ENCODE measurements around the gene NTHL1.

The NTHL1 gene

DNA sequence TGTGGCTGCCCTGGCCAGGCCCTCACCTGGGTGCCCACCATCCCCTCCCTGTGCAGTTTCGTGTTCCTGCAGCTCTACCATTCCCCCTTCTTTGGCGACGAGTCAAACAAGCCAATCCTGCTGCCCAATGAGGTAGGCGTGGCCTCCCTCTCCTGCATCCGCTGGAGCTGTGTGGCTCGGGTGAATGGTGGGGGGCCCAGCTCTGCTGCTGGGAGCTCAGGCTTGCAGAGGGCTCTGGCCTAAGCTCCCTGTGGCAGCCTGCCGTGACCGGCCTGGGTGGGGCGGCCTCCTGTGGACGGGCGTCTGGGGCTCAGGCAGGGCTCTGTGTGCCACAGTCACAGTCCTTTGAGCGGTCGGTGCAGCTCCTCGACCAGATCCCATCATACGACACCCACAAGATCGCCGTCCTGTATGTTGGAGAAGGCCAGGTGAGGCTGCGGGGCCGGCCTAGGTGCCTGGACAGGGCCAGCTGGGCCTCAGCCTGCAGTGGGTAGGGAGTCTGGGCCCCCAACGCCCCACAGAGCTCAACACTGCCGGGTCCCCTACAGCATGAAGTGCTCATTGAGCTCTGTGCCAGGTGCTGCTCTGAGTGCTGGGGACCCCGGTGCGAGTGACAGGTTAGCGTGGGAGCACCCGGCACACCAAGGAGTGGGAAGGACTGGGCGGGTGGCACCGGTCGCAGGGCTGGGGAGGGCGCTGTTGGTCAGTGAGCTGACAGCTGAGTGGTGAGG, 37.4 kb upstream of the NTHL1 start:
- no peak for FAIRE-seq

DNA sequence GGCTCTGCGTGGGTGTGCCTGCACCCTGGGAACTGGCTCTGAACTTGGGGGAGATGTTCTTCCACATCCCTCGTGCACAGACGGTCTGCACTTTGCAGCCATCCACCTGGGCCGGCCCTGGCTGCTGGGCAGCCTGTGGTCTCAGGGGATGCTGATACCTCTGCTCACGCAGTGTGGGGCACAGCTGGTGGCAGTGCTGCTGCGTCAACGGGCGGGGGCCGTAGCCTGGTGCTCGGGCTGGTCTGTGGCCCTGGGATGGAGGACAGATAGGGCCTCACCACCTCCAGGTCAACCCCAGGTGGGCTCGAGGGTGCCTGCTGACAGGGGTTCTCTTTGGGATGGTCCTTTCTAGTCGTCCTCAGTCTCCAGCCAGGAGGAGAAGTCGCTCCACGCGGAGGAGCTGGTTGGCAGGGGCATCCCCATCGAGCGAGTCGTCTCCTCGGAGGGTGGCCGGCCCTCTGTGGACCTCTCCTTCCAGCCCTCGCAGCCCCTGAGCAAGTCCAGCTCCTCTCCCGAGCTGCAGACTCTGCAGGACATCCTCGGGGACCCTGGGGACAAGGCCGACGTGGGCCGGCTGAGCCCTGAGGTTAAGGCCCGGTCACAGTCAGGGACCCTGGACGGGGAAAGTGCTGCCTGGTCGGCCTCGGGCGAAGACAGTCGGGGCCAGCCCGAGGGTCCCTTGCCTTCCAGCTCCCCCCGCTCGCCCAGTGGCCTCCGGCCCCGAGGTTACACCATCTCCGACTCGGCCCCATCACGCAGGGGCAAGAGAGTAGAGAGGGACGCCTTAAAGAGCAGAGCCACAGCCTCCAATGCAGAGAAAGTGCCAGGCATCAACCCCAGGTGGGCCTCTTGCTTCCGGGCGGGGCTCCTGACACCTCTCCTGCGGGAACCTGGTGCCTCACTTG, 36.5 kb upstream of the NTHL1 start:
- FAIRE-seq = no peak

More for the DNA sequence above, 37.4 kb upstream of the NTHL1 start:
- DNase-seq (ENCODE audit: low spot score) = no peak

DNA sequence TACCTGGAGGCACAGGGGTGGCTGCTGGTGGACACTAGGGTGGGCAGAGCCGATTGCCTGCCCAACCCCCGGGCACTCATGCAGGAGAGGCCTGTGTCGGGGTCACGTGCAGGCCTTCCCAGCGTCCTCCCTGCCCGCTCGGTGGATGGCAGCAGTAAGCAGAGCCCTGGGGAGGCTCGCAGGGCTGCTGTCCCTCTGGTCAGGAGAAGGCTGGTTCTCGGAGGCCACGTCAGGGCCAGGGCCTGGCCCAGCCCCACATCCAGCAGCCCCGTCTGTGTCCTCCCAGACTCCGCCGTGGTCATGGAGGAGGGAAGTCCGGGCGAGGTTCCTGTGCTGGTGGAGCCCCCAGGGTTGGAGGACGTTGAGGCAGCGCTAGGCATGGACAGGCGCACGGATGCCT, 35.8 kb upstream of the NTHL1 start:
- FAIRE-seq = no peak
- no peak for DNase-seq (ENCODE audit: low spot score)

More for the DNA sequence above, 36.5 kb upstream of the NTHL1 start:
- DNase-seq (ENCODE audit: low spot score) = no peak

DNA sequence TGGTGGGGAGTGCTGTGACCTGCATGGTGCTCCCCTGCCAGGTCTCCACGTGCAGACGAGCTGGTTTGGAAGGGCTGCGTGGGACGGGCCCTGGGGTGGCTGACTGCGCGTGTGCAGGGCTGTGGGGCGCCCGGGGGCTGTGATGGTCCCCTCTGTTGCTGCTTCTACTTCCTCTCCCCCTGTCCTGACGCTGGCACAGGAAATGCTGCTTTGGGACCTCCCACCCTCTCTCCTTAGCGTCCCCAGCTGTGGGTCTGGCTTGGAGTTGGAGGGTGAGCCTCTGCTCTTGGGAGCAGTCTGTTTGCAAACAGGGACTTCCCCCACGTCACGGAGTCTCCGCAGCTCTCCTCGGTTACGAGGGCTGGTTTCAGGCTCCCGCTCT, 35.3 kb upstream of the NTHL1 start:
- FAIRE-seq = no peak
- DNase-seq (ENCODE audit: low spot score) = no peak

DNA sequence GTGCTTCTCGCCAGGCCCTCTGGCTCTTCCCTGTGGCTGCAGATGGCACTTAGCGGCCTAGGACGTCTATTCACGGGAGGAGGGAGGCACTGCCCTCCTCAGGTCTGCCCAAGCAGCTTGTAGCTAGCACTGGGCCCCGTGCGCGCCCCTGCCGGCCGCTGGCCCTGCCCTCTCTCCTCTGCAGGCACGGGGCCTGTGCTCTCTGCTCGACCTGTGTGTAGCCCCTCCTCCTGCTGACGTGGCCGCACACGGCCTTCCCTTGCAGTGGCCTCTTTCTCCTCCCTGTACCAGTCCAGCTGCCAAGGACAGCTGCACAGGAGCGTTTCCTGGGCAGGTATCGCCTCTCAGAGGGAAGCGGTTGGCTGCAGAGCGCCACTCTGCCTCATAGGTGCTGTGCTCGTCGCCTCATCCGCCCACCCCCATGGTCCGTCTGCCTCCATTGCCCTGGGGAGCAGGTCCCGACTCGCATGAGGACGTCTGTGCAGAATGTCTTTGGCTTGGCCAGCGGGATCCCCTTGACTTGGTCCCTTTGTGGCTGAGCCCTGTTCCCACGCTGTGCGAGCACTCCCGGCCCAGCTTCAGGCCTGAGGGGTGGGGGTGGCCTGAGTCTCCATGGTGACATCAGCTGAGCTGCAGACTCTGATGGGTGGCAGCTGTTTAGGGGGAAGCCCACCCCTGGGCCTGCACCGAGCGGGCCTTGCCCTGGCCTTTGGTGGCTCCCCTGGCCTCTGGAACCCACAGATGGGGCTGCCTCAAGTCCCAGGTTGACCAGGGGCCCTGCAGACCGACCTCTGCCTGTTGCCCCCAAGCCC, 34.7 kb upstream of the NTHL1 start:
- DNase-seq (ENCODE audit: low spot score) (no peak), FAIRE-seq (no peak)

DNA sequence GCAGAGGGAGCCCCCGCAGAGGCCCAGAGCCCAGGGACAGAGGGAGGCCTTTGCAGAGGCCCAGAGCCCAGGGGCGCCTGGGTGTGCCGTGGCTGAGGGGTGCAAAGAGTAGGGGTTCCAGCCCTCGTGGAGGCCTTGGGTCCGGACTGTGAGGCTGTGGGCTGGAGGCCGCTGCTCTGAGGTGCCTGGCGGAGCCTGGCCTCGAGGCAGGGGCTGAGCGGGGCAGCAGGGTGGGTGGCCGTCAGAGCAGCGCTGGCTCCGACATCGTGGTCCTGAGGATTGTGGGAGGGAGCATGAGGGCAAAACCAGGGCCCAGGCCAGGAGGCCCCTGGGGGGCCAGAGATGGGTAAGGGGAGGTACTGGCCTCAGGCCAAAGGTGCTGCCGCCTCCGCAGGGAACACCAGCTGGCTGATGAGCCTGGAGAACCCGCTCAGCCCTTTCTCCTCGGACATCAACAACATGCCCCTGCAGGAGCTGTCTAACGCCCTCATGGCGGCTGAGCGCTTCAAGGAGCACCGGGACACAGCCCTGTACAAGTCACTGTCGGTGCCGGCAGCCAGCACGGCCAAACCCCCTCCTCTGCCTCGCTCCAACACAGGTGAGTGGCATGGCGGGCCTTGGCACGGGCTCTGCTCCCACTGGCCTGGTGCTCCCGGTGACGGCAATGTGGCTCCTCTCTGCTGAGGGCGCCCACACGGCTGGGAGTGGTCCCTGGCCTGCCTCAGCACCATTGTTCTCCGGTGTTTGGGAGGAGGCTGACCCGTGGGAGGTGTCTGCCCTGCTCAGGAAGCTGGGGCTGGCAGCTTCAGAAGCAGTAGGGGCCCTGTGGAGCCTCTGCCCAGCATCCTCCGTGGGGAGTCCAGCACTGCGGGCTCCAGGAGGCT, 33.8 kb upstream of the NTHL1 start:
- FAIRE-seq = no peak
- no peak for DNase-seq (ENCODE audit: low spot score)

DNA sequence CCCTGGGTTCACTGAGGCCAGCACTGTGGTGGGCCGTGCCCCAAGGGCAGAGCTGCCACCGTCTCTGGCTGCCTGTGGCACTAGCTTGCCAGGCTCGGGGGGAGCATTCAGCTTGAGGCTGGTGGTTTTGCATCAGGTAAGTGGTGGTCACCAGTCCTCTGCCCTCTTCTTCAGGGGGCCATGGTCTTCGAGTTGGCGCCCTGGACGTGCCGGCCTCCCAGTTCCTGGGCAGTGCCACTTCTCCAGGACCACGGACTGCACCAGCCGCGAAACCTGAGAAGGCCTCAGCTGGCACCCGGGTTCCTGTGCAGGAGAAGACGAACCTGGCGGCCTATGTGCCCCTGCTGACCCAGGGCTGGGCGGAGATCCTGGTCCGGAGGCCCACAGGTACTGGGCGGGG, 32.4 kb upstream of the NTHL1 start:
- DNase-seq (ENCODE audit: low spot score) = no peak
- no peak for FAIRE-seq

DNA sequence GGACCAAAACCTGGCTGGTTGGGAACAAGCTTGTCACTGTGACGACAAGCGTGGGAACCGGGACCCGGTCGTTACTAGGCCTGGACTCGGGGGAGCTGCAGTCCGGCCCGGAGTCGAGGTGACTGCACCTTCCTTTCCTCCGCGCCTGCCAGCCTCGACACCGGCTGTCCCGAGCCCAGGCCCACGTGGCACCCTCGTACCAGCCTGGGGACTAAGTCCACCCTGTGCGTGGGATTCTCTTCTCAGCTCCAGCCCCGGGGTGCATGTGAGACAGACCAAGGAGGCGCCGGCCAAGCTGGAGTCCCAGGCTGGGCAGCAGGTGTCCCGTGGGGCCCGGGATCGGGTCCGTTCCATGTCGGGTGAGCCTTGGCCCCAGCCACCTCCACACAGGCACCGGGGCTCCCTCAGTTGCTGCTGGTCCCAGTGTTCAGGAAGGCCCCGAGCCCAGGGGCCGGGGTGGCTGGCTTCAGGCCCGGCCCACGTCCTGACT, 31.7 kb upstream of the NTHL1 start:
- no peak for DNase-seq (ENCODE audit: low spot score)

DNA sequence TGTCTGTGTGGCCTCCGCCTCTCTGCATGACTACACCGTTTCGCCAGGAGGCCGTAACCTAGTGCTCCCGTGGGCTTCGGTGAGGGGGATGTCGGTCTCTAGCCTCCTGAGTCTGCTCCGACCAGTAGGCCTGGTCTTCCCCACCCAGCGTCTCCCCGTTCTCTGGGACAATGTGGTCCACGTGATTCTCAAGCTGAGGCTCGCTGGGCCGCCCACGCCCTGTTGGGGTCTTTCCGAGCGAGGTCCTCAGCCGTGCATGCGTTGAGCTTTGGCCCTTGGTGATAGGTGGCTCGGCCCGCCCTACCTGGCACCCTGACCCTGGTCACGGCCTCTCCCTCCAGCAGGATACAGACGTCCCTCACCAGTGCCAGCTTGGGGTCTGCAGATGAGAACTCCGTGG, 31.1 kb upstream of the NTHL1 start:
- no peak for DNase-seq (ENCODE audit: low spot score)
- no peak for FAIRE-seq

More for the DNA sequence above, 31.7 kb upstream of the NTHL1 start:
- FAIRE-seq = no peak

DNA sequence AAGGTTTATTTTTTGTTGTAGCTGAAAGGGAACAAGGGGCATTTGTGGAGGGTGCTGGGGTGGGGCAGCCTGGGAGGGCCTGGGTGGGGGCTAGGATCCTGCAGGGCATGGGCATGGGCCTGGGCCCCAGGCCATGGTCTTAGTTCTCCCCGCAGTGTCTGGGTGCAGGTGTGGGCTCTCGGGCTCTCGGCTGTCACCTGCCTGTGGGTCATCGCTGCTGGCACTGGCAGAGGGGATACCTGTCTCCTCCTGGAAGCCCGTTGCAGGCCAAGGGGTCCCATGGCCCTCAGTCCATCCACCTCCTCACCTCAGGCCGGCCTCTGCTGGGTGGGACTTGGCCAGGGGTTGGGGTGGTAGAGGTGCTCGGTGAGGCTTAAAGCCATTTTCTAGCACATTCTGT, 30.5 kb upstream of the NTHL1 start:
- DNase-seq (ENCODE audit: low spot score) = no peak
- no peak for FAIRE-seq

DNA sequence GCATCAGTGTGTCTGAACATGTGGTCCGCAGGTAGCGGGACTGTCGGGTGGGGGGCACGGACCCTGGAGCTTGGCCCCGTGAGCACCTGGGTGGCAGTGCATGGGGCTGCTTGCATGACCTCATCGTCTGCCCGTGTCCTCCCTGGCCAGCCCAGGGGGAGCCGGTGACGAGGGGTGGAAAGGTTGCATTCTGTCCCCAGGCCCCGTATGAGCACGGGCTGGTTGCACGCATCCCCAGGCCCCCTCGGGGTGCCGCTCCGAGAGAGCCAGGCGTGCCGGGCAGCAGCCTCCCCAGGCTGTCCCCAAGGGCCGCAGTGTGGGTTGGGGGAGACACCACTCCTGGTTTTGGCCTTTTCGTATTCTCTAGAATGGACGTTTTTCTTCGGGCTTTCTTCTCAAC, 30.1 kb upstream of the NTHL1 start:
- DNase-seq (ENCODE audit: low spot score) (no peak), FAIRE-seq (no peak)

DNA sequence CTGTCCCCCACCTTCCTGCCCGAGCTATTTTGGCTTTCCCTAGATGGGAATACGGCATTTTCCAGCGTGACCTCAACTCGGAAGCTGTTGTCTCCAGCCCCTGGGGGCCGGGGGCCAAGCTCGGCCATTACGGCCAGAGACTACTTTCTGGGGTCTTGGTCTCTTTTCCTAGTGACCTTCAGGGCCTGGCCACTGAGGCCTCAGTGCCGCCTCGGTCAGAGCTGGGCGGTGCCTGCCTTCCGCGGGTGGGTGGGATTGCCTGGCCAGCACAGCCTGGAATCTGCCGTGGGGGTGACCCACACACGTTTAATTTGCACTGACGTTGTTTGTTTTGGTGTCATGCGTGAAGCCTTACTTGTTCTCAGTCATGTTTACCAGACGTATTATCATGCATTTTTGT, 29.4 kb upstream of the NTHL1 start:
- FAIRE-seq (no peak), DNase-seq (ENCODE audit: low spot score) (no peak)

DNA sequence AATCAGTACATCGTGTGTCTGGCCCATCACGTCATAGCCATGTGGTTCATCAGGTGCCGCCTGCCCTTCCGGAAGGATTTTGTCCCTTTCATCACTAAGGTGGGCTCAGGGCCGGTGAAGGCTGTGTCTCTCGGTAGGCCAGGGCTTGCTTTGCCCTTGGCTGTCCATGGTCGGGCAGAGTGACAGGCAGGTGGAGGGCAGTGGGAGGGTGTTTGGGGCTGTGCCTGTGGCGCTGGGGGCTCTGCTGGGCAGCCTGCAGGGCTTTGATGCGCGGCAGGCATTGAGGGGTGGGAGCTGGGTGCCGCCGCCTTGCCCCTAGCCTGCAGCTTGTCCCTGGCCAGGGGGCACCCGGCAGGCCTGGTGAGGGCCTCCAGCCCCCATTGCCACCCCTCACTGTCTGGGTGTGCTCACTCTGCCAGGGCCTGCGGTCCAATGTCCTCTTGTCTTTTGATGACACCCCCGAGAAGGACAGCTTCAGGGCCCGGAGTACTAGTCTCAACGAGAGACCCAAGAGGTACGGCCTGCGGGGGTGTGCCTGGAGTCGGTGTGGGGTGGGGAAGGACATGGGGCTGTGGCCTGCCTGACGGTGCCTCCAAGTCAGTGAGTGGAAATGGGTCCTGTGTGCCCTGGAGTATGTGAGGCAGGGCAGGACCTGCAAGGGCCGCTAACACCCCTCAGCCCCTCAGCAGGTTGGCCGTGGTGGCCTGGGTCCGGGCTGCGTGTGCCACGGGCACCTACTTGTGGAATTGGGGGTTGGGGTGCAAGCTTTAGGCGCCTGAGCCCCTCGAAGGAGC, 28.6 kb upstream of the NTHL1 start:
- FAIRE-seq = no peak

DNA sequence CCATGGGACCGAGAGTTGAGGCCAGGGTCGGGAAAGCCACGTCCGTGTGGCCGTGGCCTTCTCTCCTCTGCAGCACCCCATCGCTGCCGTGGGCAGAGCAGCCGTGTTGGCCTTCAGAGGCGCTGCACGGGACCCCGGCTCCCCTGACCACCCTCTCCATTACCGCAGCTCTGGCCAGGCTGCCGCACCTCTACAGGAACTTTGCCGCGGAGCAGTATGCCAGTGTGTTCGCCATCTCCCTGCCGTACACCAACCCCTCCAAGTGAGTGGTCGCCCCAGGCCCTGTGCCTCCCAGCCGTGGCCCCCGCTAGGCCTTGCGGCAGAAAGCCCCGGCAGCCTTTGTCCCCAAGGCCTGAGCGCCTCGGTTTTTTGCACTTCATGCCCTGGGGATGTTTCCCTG, 28.0 kb upstream of the NTHL1 start:
- DNase-seq (ENCODE audit: low spot score) = no peak
- no peak for FAIRE-seq

More for the DNA sequence above, 28.6 kb upstream of the NTHL1 start:
- DNase-seq (ENCODE audit: low spot score) = no peak

DNA sequence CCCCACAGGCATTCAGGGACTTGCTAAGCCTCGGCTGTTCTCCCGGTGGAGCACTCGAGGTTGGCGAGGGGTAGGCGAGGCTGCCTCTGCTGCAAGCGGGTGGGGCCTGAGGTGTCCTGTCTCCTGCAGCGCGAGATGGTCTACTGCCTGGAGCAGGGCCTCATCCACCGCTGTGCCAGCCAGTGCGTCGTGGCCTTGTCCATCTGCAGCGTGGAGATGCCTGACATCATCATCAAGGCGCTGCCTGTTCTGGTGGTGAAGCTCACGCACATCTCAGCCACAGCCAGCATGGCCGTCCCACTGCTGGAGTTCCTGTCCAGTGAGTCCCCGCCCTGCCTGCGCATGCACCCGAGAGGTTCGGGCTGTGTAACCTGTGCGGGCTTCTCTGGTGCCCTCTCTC, 26.4 kb upstream of the NTHL1 start:
- no peak for FAIRE-seq
- no peak for DNase-seq (ENCODE audit: low spot score)

DNA sequence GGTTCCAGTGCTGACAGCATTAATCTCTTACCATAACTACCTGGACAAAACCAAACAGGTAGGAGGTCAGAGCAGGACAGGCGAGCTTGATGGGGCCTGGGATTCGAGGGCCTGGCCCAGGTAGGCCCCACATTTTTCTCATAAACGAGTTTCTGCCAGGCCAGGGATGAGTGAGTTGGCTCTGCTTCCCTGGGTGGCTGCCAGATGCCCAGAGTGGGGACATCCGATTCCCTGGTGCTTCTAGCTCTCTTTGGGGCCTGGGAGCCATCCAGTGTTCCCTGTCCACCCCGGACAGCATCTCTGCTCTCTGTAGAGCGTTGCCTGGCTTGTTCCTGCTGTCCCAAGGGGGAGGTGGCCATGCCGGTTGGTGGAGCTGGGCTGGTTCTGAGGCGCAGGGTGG, 25.3 kb upstream of the NTHL1 start:
- FAIRE-seq = no peak
- DNase-seq (ENCODE audit: low spot score) = no peak

DNA sequence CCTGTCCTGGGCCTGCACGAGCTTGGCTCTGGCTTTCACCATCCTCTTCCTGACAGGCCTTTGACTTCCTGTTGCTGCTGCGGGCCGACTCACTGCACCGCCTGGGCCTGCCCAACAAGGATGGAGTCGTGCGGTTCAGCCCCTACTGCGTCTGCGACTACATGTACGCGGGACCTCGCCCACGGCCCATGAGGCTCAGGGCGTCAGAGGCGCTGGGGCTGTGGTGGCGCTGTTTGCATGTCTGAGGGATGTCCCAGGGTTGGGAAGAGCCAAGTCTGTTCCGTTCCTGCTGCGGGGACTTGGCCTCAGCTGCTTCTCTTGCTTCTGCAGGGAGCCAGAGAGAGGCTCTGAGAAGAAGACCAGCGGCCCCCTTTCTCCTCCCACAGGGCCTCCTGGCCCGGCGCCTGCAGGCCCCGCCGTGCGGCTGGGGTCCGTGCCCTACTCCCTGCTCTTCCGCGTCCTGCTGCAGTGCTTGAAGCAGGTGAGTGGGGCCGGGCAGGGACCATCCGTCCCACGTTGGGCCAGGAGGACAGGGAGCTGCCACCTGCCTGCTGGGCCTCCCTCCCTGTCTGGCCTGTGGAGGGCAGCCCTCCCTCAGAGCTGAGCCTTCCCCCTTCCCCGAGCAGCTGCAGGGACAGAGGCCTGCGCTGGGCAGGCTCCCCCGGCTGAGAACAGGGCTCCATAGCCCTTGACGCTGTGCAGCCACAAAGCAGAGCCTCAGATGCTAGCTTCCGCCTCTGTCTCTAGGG, 24.0 kb upstream of the NTHL1 start:
- DNase-seq (ENCODE audit: low spot score) = no peak
- no peak for FAIRE-seq

DNA sequence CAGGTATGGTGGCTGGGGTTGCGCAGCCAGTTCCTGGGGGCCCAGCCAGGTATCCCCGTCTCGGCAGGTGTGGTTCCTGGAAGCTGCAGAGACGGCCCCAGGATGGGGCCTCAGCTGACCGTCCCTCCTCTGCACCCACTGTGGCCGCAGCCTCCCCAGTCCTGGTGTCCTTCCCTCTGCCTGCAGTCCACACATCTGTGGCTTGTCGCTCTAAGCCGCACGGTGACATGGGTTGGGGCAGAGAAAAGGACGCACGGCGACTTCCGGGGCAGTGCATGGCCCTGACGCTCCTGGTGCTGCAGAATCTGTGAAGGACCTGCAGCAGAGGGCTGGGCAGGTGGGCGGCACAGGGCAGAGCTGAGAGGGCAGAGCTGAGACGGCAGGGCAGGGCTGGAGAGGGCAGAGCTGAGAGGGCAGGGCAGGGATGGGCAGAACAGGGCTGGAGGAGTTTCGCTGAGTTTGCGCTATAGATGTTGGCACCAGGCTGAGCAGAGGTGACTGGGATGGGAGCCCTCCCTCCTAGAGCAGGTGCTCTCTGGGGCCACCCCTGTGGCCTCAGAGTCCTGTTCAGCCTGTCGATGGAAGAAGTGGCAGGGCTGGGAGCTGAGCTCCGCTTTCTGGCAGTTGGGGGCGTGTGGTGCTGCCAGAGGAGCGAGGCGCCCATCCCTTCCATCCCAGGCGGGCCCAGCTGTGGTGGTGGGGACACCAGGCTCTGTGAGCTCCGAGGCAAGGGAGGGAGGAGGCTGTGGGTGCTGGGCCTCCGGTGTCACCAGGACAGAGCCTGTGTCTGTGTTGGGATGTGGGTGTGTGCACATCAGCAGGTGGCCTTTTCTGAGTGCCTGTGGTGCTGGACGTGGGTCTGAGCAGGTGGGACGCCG, 23.2 kb upstream of the NTHL1 start:
- DNase-seq (ENCODE audit: low spot score) = no peak
- no peak for FAIRE-seq
